K562 (cell line): ENCODE data around the gene FARP1.

Experiments
- AFF4 ChIP-seq: sonication (generic); formaldehyde crosslinking; IDR thresholded peaks from 2 replicates; pipeline ENCODE4 v1.8.0; 2023; ENCODE audit warnings: mild to moderate bottlenecking, missing genetic modification reagents
- CHD4 ChIP-seq: fragments of 200-600 bp; sonication (generic); IDR thresholded peaks from 3 replicates; pipeline ENCODE4 v1.6.1; 2012; ENCODE audit warnings: low read depth, mild to moderate bottlenecking, mixed read lengths, low read length, inconsistent platforms; ENCODE audit not compliant: insufficient read depth, insufficient replicate concordance, poor library complexity, severe bottlenecking
- CTCF ChIP-seq, 3 experiments: IDR thresholded peaks in 2 of 3; conservative IDR thresholded peaks in 1 of 3; 2 replicates each; pipeline ENCODE4 v1.5.1; 2011 to 2012; ENCODE audit warnings: low read length in 3 of 3, mild to moderate bottlenecking in 3 of 3, control low read depth in 2 of 3, improper control_type of control experiment in 1 of 3, inconsistent platforms in 1 of 3, low read depth in 1 of 3, mixed read lengths in 1 of 3, moderate library complexity in 1 of 3; ENCODE audit not compliant: insufficient read depth in 2 of 3
- ETV5 ChIP-seq: sonication (generic); formaldehyde crosslinking; IDR thresholded peaks from 2 replicates; pipeline ENCODE4 v1.4.0; 2020; ENCODE audit warnings: low read depth, mild to moderate bottlenecking, missing genetic modification reagents
- GTF2F1 ChIP-seq: IDR thresholded peaks from 2 replicates; pipeline ENCODE4 v1.6.1; 2011; ENCODE audit warnings: low read depth, low read length, improper control_type of control experiment
- PREB ChIP-seq: sonication (generic); formaldehyde crosslinking; IDR thresholded peaks from 2 replicates; pipeline ENCODE4 v1.8.1; 2023; ENCODE audit warnings: mild to moderate bottlenecking, missing genetic modification reagents
- SMARCA4 ChIP-seq: fragments of 450-650 bp; IDR thresholded peaks from 2 replicates; pipeline ENCODE4 v1.6.1; 2016
- SMARCC2 ChIP-seq: fragments of 450-650 bp; IDR thresholded peaks from 2 replicates; pipeline ENCODE4 v1.6.1; 2017; ENCODE audit warnings: antibody characterized with exemption, moderate library complexity, mild to moderate bottlenecking, low read depth
- USF1 ChIP-seq: sonication (generic); formaldehyde crosslinking; IDR thresholded peaks from 2 replicates; pipeline ENCODE4 v1.9.0; 2022; ENCODE audit warnings: mild to moderate bottlenecking, missing genetic modification reagents
- USF2 ChIP-seq: sonication (generic); formaldehyde crosslinking; IDR thresholded peaks from 2 replicates; pipeline ENCODE4 v1.5.0; 2020; ENCODE audit warnings: missing genetic modification reagents
- ZNF57 ChIP-seq: fragments of 450-650 bp; formaldehyde crosslinking; IDR thresholded peaks from 2 replicates; pipeline ENCODE4 v1.4.0; 2020; ENCODE audit warnings: mild to moderate bottlenecking, moderate library complexity

- TF ChIP-seq GTF2F1 (no peak), CHD4 (no peak), CTCF (IDR thresholded peaks at IDR 0.05 in 2 of 3, conservative IDR thresholded peaks at IDR 0.05 in 1 of 3; ENCODE audit: insufficient read depth in 2 of 3, low read depth in 1 of 3, low read length in 3 of 3) (0 out of 6 replicates have a peak, but pooled peaks of 1 of the 3 experiments have one; percentile 17), ZNF57 (CRISPR knock-in tag) (no peak), ETV5 (no peak), AFF4 (no peak), PREB (CRISPR knock-in tag) (no peak), SMARCA4 (no peak), USF2 (CRISPR knock-in tag) (no peak), USF1 (CRISPR knock-in tag) (no peak), SMARCC2 (no peak)
Measured at GRCh38 chr13:98482476-98483444, 339.9 kb downstream of the FARP1 start.
